ENCODE data around the gene MT1H. TPM values are rescaled to one million over a fixed set of nuclear protein-coding genes. Genes with fewer than 3 reads are reported as not detected.
"Not testable (repeated sequence)": the region's sequence is repeated elsewhere in the genome, so short reads cannot be mapped to it uniquely, and the experiment has no call there.

MT1H gene
- polyA plus RNA-seq (ENCODE audit: insufficient read length in 4 of 4) = 10 to 100 TPM in 2 of 4 donors, 1 to 10 TPM in 2; 4.4 to 57.8 (median 10.6) TPM

DNA sequence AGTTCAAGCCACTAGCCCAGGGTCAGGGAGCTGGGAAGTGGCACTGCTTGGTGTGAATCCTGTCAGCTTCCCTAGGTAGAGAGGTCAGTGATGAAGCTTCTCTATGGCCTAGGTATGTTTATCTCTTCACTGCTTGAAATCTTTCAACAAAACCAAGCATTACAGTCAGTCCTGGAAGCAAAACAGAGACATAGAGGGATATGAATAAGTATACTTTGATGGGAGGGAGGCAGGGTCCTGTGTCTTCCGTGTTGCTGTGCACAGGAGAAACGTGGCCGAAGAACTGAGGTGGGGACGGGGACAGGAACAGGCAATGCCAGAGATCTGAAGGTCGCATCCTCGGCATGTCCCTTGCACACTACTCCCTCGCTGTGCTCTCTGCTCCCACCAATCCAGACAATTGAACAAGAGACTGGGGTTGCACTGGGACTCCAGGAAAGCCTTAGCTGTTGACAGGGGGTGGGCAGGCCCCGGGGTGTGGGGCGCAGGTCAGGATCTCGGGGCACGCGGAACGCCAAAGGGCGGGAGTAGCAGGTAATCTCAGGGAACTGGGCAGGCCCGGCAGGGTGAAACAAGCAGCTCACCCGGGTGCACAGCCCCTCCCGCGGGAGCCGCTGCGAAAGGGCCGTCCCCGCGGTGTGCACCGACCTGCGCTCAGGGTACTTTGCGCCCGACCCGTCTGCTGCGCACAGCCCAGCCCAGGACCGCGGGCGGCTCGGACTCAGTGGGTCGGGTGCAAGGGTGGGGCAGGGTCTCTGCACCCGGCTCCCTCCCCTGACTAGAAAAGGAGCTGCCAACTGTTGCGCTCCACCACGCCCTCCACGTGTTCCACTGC lies at the start of gene MT1H:
Gene MT1H, plus strand, starts transcription at position 810 of the 835 bp plus-strand sequence. CDS start 71 bp downstream, outside the sequence.
- DNase-seq (ENCODE audit: low read depth in 4 of 4, low spot score in 3 of 4) = no peak

DNA sequence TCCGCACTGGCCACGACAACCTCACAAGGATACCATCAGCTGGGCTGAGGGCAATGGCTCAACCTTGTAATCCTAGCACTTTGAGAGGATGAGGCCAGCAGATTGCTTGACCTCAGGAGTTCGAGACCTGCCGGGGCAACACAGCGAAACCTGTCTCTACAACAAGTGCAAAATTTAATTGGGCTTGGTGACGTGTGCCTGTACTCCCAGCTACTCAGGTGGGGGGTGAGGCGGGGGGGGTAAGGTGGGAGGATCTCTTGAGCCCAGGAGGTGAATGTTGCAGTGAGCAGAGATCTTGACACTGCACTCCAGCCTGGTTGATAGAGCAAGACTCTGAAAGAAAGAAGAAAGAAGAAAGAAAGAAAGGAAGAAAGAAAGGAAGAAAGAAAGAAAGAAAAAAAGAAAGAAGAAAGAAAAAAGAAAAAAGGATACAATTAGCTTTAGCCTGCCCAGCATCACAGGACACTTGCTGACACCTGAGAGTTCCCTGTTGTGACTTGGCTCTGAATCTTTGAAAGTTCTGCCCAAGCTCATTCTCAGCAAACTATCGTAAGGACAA lies 49.2 kb upstream of the MT1H start:
- DNase-seq (ENCODE audit: low read depth in 4 of 4, low spot score in 3 of 4) = no peak

DNA sequence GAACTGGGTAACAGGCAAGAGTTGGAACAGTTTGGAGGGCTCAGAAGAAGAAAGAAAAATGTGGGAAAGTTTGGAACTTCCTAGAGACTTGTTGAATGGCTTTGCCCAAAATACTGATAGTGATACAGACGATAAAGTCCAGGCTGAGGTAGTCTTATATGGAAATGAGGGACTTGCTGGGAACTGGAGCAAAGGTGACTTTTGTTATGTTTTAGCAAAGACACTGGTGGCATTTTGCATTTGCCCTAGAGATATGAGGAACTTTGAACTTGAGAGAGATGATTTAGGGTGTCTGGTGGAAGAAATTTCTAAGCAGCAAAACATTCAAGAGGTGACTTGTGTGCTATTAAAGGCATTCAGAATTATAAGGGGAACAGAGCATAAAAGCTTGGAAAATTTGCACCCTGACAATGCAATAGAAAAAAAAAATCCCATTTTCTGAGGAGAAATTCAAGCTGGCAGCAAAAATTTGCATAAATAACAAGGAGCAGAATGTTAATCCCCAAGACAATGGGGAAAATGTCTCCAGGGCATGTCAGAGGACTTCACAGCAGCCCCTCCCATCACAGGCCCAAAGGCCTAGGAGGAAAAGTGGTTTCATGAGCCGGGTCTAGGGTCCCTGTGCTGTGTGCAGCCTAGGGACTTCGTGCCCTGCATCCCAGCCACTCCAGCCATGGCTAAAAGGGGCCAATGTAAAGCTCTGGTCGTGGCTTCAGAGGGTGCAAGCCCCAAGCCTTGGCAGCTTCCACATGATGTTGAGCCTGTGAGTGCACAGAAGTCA lies 47.8 kb upstream of the MT1H start:
- not testable (repeated sequence) for DNase-seq (ENCODE audit: low read depth in 4 of 4, low spot score in 3 of 4)

DNA sequence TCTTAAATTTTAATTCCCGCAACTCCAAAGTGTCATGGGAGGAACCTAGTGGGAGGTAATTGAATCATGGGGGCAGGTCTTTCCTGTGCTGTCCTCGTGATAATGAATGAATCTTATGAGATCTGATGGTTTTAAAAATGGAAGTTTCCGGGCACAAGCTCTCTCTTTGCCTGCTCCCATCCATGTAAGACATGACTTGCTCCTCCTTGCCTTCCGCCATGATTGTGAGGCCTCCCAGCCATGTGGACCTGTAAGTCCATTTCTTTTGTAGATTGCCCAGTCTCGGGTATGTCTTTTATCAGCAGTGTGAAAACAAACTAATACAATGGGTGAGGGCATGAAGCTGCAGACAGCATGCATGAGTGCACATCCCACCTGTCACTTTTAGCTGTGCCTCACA lies 46.4 kb upstream of the MT1H start:
- not testable (repeated sequence) for DNase-seq (ENCODE audit: low read depth in 4 of 4, low spot score in 3 of 4)

DNA sequence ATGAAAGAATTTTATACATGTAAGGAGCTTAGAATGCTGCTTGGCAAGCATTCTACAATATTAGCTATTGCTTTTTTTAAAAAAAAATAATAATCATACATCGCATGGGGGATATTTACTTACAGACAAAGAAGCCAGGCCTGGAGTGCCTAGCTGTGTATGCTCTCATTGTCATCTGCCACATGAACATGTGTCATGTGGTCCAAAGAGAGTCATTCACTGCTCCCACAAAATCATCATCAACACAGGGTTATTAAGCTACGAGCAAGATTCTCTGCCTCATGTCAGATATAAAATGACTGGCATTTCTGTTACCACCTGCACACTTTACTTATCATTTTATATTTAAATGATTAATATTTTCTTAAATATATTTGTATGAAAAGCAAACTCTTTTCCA lies 46.0 kb upstream of the MT1H start:
- DNase-seq (ENCODE audit: low read depth in 4 of 4, low spot score in 3 of 4) = no peak

DNA sequence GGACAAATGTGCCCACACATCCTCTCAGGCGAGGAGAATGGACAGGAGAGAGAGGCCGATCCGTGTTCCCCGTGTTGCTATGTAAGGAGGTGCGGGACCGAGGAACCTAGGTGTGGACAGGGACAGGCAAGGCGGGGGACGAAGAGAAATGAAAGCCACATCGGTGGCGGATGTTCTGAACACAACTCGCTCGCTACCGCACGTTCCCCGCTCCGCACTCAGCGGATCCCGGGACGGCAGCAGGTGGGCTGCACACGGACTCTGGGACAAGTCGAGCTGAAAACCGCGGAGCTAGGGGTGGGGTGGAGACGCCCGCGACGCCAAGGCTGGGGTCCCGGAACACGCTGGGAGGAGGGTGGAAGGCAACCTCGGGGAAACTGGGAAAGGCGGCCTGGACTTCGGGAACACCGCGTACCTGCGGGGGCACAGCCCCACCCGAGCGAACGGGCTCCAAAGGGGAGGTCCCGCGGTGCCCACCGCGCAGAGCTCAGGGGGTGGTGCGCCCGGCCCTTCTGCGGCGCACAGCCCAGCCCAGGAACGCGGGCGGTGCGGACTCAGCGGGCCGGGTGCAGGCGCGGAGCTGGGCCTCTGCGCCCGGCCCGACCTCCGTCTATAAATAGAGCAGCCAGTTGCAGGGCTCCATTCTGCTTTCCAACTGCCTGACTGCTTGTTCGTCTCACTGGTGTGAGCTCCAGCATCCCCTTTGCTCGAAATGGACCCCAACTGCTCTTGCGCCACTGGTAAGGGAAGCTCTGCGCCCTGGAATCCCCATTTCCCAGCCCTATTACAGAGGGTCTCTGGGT lies 44.3 kb upstream of the MT1H start, which contains the start of gene MT1E:
Gene MT1E, plus strand, starts transcription at position 642 of the 803 bp plus-strand sequence. Its CDS starts 71 bp downstream, at position 713.
- DNase-seq (ENCODE audit: low read depth in 4 of 4, low spot score in 3 of 4) = no peak

DNA sequence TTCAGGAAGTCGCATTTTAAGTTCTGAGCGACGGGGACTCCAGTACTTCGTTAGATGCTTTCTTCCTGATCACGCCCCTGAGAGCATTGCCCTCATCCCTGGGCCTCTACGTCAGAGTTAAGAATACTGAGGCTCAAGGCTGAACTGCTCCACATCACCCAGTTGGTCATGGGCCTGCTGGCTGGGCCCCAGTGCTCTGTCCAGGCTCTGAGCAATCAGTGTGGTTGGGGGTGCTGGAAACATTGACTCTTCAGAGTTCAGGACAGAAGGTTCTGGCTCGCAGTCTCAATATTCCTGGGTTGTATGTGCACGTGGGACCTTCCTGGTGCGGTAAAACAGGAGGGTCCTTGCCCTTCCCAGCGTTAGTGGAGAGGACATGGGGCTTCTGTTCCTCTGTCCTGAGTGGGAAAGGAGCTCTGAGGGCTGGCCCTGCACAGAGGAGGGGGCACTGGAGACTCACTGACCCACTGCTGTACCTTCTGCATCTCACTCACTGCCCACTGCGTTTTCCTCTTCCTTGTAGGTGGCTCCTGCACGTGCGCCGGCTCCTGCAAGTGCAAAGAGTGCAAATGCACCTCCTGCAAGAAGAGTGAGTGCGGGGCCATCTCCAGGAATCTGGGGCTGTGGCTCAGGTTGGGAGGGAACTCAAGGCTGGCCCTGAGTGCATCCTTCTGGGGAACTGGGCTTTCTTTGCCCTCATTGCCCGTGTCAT lies 43.5 kb upstream of the MT1H start:
- DNase-seq (ENCODE audit: low read depth in 4 of 4, low spot score in 3 of 4) = no peak

DNA sequence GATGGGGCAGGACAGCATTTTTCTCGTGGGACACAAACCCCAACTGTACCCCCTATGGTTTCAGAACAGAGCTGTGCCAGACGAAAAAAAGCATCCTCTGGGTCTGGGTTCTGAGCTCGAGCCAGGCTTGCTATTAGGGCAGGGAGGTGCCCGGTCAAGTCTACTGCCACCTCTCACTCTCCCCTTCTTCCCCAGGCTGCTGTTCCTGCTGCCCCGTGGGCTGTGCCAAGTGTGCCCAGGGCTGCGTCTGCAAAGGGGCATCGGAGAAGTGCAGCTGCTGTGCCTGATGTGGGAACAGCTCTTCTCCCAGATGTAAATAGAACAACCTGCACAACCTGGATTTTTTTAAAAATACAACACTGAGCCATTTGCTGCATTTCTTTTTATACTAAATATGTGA lies 42.9 kb upstream of the MT1H start:
- no peak for DNase-seq (ENCODE audit: low read depth in 4 of 4, low spot score in 3 of 4)

DNA sequence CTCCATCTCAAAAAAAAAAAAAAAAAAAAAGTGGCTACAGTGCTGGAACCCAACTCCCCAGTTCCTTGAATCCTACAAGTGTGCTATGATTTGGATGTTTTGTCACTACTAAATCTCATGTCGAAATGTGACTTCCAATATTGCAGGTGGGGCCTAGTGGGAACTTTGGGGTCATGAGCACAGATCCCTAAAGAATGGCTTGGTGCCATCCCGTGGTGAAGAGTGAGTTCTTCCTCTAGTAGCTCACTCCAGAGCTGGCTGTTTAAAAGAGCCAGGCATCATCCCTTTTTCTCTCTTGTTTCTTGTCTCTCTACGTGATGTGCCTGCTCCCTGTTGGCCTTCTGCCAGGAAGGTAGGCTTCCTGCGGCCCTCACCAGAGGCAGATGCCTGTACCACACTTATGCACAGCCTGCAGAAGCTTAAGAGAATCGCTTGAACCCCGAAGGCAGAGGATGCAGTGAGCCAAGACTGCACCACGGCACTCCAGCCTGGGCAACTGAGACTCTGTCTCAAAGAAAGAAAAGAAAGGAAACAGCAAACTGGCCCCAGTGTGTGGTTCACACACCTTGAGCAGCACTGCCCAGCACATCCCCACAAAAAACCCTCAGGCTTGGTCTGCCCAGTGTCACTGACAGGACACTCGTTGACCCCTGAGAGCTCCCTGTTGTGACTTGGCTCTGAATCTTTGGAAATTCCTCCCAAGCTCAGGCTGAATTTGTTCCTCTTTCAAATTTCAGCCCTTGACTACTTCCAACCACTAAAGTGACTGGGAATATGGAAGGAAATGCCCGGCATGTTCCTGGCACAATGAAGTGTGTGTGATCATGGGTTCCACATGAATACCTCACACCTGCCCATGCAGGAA lies 40.9 kb upstream of the MT1H start:
- no peak for DNase-seq (ENCODE audit: low read depth in 4 of 4, low spot score in 3 of 4)

DNA sequence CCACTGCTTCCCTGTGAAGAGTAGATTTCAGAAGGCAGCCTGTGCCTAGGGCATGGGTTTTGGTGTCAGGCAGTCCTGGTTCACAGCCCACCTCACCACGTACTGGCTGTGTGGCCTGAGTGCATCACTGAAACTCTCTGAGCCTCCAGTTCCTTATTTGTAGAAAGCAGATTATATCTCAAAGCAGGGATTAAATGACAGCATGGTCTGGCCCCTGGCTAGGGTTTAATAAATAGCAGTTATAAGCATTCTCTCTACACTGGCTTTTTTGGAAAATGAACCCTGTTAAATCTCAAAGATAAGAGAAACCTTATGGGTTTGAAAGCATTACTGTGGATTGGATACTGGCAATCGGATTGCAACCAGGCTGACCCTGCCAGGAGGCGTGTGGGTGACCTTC lies 40.1 kb upstream of the MT1H start:
- no peak for DNase-seq (ENCODE audit: low read depth in 4 of 4, low spot score in 3 of 4)

DNA sequence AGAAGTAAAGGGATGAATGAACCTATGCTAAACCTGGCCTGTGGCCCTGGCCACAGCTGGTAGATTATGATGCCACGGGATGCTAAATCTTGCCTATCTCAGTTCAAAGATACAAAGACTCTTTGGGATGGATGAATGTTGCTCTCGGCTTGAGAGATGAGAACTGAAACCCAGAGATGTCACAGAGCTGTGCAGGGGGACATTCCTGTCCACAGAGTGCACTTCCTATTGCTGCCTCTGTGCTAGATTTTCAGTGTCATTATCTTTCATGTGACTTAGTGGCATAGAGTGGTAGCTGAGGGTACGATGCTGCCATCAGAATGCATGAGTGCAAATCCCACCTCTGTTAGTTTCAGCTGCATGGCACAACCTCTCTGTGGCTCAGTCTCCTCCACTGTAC lies 39.5 kb upstream of the MT1H start:
- no peak for DNase-seq (ENCODE audit: low read depth in 4 of 4, low spot score in 3 of 4)

DNA sequence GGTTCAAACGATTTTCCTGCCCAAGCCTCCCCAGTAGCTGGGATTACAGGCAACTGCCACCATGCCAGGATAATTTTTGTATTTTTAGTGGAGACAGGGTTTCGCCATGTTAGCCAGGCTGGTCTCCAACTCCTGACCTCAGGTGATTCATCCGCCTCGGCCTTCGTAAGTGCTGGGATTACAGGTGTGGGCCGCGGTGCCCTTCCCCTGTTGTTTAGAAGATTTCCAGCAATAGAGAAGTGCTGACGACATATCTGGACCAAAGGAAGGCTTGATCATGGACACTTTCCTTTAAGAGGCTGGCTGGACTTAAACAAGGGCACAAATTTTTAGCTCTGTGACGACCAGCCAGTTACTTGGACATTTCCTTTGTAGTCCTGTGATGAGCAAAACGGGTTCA lies 38.4 kb upstream of the MT1H start:
- DNase-seq (ENCODE audit: low read depth in 4 of 4, low spot score in 3 of 4) = no peak

DNA sequence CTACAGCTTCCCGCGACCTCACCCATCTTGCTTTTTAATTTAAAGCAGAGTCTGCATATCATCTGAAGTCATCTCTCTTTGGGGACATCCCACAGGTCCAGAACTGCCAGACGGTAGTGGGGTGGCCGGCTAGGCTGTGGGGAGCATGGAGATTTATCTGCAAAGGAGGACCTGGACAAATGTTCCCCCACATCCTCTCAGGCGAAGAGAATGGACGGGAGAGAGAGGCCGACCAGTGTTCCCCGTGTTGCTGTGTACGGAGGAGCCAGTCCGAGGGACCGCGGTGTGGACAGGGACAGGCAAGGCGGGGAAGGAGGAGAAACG lies 37.8 kb upstream of the MT1H start:
- DNase-seq (ENCODE audit: low read depth in 4 of 4, low spot score in 3 of 4) = no peak

DNA sequence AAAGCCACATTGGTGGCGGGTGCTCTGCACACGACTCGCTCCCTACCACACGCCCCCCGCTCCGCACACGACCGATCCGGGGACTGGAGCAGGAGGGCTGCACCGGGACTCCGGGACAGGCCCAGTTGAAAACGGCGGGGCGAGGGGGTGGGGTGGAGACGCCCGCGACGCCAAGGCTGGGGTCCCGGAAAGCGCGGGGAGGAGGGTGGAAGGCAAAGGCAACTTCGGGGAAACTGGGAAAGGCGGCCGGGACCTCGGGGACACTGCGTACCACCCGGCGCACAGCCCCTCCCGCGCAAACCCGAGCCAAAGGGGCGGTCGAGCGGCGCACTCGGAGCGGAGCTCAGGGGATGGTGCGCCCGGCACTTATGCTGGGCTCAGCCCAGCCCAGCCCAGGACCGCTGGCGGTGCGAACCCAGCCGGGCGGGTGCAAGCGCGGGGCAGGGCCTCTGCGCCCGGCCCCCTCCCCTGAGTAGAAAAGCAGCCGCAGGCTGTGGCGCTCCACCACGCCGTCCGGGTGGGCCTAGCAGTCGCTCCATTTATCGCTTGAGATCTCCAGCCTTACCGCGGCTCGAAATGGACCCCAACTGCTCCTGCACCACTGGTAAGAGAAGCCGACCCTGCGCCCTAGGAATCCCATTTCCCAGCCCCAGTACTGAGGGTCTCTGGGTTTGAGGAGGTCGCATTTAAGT lies 37.3 kb upstream of the MT1H start, which contains the start of gene MT1M:
Gene MT1M, plus strand, starts transcription at position 504 of the 692 bp plus-strand sequence. Its CDS starts 73 bp downstream, at position 577.
- no peak for DNase-seq (ENCODE audit: low read depth in 4 of 4, low spot score in 3 of 4)

DNA sequence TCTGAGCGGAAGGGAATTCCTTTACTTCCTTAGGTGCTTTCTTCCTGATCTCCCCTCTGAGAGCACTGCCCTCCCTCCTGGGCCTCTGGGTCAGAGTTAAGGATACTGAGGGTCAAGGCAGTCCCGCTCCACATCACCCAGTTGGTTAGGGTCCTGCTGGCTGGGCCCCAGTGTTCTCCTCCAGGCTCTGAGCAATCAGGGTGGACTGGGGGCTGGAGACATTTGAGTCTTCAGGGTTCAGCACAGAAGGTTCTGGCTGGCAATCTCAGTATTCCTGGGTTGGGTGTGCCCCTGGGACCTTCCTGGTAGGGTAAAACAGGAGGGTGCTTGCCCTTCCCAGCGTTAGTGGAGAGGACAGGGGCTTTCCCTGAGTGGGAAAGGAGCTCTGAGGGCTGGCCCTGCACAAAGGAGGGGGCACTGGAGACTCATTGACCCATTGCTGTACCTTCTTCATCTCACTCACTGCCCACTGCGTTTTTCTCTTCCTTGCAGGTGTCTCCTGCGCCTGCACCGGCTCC lies 36.7 kb upstream of the MT1H start:
- DNase-seq (ENCODE audit: low read depth in 4 of 4, low spot score in 3 of 4) = no peak

DNA sequence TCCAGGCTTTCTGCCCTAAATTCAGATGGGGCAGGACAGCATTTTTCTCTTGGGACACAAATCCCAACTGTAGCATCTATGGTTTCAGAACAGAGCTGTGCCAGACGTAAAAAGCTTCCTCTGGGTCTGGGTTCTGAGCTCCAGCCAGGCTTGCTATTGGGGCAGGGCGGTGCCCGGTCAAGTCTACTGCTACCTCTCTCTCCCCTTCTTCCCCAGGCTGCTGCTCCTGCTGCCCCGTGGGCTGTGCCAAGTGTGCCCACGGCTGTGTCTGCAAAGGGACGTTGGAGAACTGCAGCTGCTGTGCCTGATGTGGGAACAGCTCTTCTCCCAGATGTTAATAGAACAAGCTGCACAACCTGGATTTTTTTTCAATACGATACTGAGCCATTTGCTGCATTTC lies 36.1 kb upstream of the MT1H start:
- DNase-seq (ENCODE audit: low read depth in 4 of 4, low spot score in 3 of 4) = no peak

DNA sequence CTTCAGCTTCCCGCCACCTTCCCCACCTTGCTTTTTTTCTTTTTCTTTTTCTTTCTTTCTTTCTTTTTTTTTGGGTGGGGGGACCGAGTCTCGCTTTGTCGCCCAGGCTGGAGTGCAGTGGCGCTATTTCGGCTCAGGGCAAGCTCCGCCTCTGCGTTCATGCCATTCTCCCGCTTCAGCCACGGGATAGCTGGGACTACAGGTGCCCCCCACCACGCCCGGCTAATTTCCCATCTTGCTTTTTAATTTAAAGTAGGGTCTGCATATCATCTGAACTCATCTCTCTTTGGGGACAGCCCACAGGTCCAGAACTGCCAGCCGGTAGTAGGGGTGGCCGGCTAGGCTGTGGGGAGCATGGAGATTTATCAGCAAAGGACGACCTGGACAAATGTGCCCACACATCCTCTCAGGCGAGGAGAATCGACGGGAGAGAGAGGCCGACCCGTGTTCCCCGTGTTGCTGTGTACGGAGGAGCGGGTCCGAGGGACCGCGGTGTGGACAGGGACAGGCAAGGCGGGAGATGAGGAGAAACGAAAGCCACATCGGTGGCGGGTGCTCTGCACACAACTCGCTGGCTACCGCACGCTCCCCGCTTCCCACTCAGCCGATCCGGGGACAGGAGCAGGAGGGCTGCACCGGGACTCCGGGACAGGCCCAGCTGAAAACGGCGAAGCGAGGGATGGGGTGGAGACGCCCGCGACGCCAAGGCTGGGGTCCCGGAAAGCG lies 34.7 kb upstream of the MT1H start:
- no peak for DNase-seq (ENCODE audit: low read depth in 4 of 4, low spot score in 3 of 4)
